Trophoblast cell (in vitro differentiated cells and primary cell): ENCODE data around the gene ZC3H13.

Source experiments
- DNase-seq, 2 donors: peaks; one replicate each; pipeline ENCODE4 v3.0.0-alpha.2; 2016
- H2AFZ ChIP-seq: 2 replicates; pipeline ENCODE4 v1.6.1; 2013; ENCODE audit warnings: low read length, moderate library complexity, mild to moderate bottlenecking; ENCODE audit not compliant: insufficient read depth, poor library complexity
- H2AK5ac ChIP-seq: 2 replicates; pipeline ENCODE4 v1.6.1; 2013; ENCODE audit warnings: mild to moderate bottlenecking, low read length
- H2BK120ac ChIP-seq: 2 replicates; pipeline ENCODE4 v1.6.1; 2013; ENCODE audit warnings: low read length, mild to moderate bottlenecking, moderate library complexity; ENCODE audit not compliant: insufficient read depth, poor library complexity
- H2BK12ac ChIP-seq: 2 replicates; pipeline ENCODE4 v1.6.1; 2013; ENCODE audit warnings: mild to moderate bottlenecking, low read length, moderate library complexity
- H2BK5ac ChIP-seq: 2 replicates; pipeline ENCODE4 v1.6.1; 2013; ENCODE audit warnings: low read length, low read depth, moderate library complexity, mild to moderate bottlenecking; ENCODE audit not compliant: poor library complexity
- H3K14ac ChIP-seq: 2 replicates; pipeline ENCODE4 v1.6.1; 2013; ENCODE audit warnings: mild to moderate bottlenecking, low read length
- H3K18ac ChIP-seq: 2 replicates; pipeline ENCODE4 v1.6.1; 2013; ENCODE audit warnings: mild to moderate bottlenecking, low read length
- H3K23ac ChIP-seq: 2 replicates; pipeline ENCODE4 v1.6.1; 2013; ENCODE audit warnings: low read length
- H3K27ac ChIP-seq: 2 replicates; pipeline ENCODE4 v1.5.1; 2013; ENCODE audit warnings: low read depth, mild to moderate bottlenecking, inconsistent platforms, low read length, moderate library complexity
- H3K27me3 ChIP-seq: 2 replicates; pipeline ENCODE4 v1.6.1; 2013; ENCODE audit warnings: inconsistent platforms, mild to moderate bottlenecking, low read length, moderate library complexity; ENCODE audit not compliant: insufficient read depth
- H3K36me3 ChIP-seq, 2 experiments: 1 replicate in 1 of 2; 2 replicates in 1 of 2; pipeline ENCODE4 v1.6.1; 2013; ENCODE audit warnings: low read length in 2 of 2, mild to moderate bottlenecking in 2 of 2, moderate library complexity in 1 of 2; ENCODE audit not compliant: insufficient read depth in 2 of 2, control insufficient read depth in 1 of 2
- H3K4ac ChIP-seq: 2 replicates; pipeline ENCODE4 v1.6.1; 2013; ENCODE audit warnings: low read depth, mild to moderate bottlenecking, low read length, moderate library complexity
- H3K4me1 ChIP-seq, 2 experiments: 1 replicate in 1 of 2; 2 replicates in 1 of 2; pipeline ENCODE4 v1.6.1; 2013; ENCODE audit warnings: low read length in 2 of 2, mild to moderate bottlenecking in 2 of 2, moderate library complexity in 1 of 2; ENCODE audit not compliant: insufficient read depth in 2 of 2, control insufficient read depth in 1 of 2
- H3K4me2 ChIP-seq: 2 replicates; pipeline ENCODE4 v1.6.1; 2013; ENCODE audit warnings: inconsistent platforms, mild to moderate bottlenecking, low read length, moderate library complexity
- H3K4me3 ChIP-seq: 2 replicates; pipeline ENCODE4 v1.5.1; 2013; ENCODE audit warnings: mild to moderate bottlenecking, low read depth, low read length, inconsistent platforms
- H3K79me1 ChIP-seq: one replicate; pipeline ENCODE4 v1.6.1; 2013; ENCODE audit warnings: low read length
- H3K79me2 ChIP-seq: 2 replicates; pipeline ENCODE4 v1.6.1; 2013; ENCODE audit warnings: low read length, mild to moderate bottlenecking; ENCODE audit not compliant: control insufficient read depth, insufficient read depth, poor library complexity
- H3K9ac ChIP-seq: 2 replicates; pipeline ENCODE4 v1.6.1; 2013; ENCODE audit warnings: mild to moderate bottlenecking, low read length
- H3K9me3 ChIP-seq: 2 replicates; pipeline ENCODE4 v1.6.1; 2013; ENCODE audit warnings: low read depth, mild to moderate bottlenecking, control low read depth, inconsistent platforms, low read length; ENCODE audit not compliant: insufficient read depth
- H4K12ac ChIP-seq: 2 replicates; pipeline ENCODE4 v1.6.1; 2013; ENCODE audit warnings: low read depth, mild to moderate bottlenecking, low read length, moderate library complexity
- H4K8ac ChIP-seq: 2 replicates; pipeline ENCODE4 v1.6.1; 2013; ENCODE audit warnings: low read depth, mild to moderate bottlenecking, low read length, moderate library complexity
- H4K91ac ChIP-seq: one replicate; pipeline ENCODE4 v1.6.1; 2013; ENCODE audit warnings: low read depth, mild to moderate bottlenecking, low read length, moderate library complexity
- WGBS: extraction: QIAGEN DNeasy Blood & Tissue Kit; methylation state at CpG from one replicate; pipeline ENCODE4 v1.1.7; 2013; ENCODE audit warnings: missing lambda C conversion rate; ENCODE audit not compliant: insufficient read length, insufficient coverage; ENCODE audit errors: extremely low coverage; 5-methylcytosine and 5-hydroxymethylcytosine counted together

The ZC3H13 gene

DNA sequence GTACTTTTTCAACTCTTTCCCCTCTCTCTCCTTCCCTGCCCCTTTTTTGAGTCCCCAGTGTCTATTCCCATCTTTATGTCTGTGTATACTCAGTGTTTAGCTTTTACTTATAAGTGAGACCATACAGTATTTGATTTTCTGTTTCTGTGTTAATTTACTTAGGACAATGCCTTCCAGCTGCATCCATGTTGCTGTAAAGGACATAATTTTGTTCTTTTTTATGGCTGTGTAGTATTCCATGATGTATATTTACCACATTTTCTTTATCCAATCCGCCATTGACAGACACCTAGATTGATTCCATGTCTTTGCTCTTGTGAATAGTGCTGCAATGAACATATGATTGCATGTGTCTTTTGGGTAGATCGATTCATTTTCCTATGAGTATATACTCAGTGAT lies 10.7 kb upstream of the ZC3H13 start:
- H2AFZ ChIP-seq: no peak overlapping the region
- H3K4me2 ChIP-seq: no peak overlapping the region
- no peak overlapping the region for H3K9ac ChIP-seq
- no peak overlapping the region for H3K27ac ChIP-seq
- H3K36me3 ChIP-seq: no peaks in the 10 kb centered on the region
- no peaks in the 10 kb centered on the region for H3K4me1 ChIP-seq
- no peak for DNase-seq
- H2AK5ac ChIP-seq: no peak overlapping the region
- H3K4me3 ChIP-seq: no peak overlapping the region
- no peak overlapping the region for H3K18ac ChIP-seq
- H2BK5ac ChIP-seq: no peak overlapping the region
- H2BK12ac ChIP-seq: no peak overlapping the region
- H3K14ac ChIP-seq: no peak overlapping the region
- no peak overlapping the region for H3K4ac ChIP-seq
- H2BK120ac ChIP-seq: no peak overlapping the region
- no peak overlapping the region for H4K91ac ChIP-seq
- no peaks in the 10 kb centered on the region for H3K27me3 ChIP-seq
- no peak overlapping the region for H3K23ac ChIP-seq
- no CpG with 5 or more reads among the region's 2 CpGs for WGBS
- H3K9me3 ChIP-seq: no peaks in the 10 kb centered on the region
- H3K79me2 ChIP-seq: no peaks in the 10 kb centered on the region
- H4K12ac ChIP-seq: no peak overlapping the region
- H3K79me1 ChIP-seq: no peaks in the 10 kb centered on the region
- H4K8ac ChIP-seq: no peak overlapping the region

DNA sequence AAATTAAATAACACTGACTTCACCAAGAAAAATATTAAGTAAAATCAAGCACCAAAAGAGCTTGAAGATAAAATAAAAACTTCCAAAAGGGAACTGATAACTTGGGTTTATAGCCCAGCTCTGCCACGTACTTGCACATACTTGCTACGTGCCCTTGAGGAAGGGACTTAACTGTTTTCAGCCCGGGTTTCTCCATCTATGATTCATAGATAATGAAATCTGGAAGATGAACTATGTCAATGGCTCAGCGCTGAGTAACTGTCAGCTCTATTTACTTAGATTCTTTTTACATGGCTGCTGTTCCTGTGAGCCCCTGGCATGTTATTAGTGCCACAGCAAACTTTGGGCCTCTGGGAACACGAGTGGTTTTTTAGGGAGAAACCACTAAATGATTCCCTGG lies 9.6 kb upstream of the ZC3H13 start:
- Histone ChIP-seq H3K36me3 (no peaks in the 10 kb centered on the region), H3K4me2 (no peak overlapping the region), H2AK5ac (no peak overlapping the region), H3K23ac (no peak overlapping the region), H3K9ac (no peak overlapping the region), H3K79me2 (no peaks in the 10 kb centered on the region), H3K4ac (no peak overlapping the region), H3K18ac (no peak overlapping the region), H3K27me3 (no peaks in the 10 kb centered on the region), H3K79me1 (no peaks in the 10 kb centered on the region), H3K4me1 (no peaks in the 10 kb centered on the region), H4K91ac (no peak overlapping the region), H4K12ac (no peak overlapping the region), H2BK12ac (no peak overlapping the region), H3K27ac (no peak overlapping the region), H2BK5ac (no peak overlapping the region), H3K14ac (no peak overlapping the region), H4K8ac (no peak overlapping the region), H3K4me3 (no peak overlapping the region), H2AFZ (no peak overlapping the region), H2BK120ac (no peak overlapping the region), H3K9me3 (no peaks in the 10 kb centered on the region)
- no CpG with 5 or more reads among the region's 5 CpGs for WGBS
- peak in 1 of 2 donors; percentile 34 for DNase-seq

DNA sequence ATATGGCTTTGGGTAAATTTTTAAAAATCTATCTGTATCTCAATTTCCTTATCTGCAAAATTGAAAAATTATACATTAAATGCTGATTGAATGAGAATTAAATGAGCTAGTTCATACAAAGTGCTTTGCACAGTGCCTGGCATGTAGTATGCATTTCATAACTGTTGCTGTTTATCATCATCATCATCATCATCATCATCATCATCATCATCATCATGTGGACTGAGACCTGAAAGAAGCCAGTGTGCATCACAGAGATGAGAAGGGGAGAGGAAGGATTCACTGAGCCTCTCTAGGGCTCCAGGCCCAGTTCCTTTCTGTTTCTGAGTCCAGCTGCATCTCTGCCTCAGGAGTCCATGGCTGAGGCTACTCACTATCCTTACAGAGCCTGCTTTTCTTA lies 6.9 kb upstream of the ZC3H13 start:
- Histone ChIP-seq H3K4me1 (no peaks in the 10 kb centered on the region), H3K18ac (no peak overlapping the region), H2BK12ac (no peak overlapping the region), H3K4me2 (no peak overlapping the region), H3K14ac (no peak overlapping the region), H3K27me3 (no peaks in the 10 kb centered on the region), H3K4me3 (no peak overlapping the region), H4K12ac (no peak overlapping the region), H3K27ac (no peak overlapping the region), H3K79me2 (no peaks in the 10 kb centered on the region), H2BK120ac (no peak overlapping the region), H3K4ac (no peak overlapping the region), H2AFZ (no peak overlapping the region), H3K79me1 (no peaks in the 10 kb centered on the region), H3K9ac (no peak overlapping the region), H2AK5ac (no peak overlapping the region), H3K36me3 (no peaks in the 10 kb centered on the region), H2BK5ac (no peak overlapping the region), H3K23ac (no peak overlapping the region), H4K91ac (no peak overlapping the region), H3K9me3 (no peaks in the 10 kb centered on the region), H4K8ac (no peak overlapping the region)
- no peak for DNase-seq

DNA sequence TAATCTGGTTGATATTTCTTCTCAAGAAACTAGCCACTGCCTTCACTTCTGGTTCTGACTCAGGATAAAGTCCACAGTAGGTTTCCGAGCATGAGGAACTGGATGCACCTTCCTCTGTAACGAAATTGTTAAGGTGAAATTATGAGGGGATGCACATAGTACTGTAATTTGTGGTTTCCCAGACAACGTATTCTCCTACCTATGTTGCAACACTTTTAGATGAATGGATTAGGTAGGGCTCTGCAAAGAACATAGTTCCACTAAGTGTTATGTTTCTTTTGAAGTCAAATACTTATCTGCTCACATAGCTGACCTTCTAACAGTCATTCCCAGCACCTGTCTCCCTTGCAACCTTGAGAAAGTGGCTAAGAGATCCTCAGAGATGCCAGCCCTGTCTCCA lies 5.7 kb upstream of the ZC3H13 start:
- no peak overlapping the region for H3K18ac ChIP-seq
- peak in 1 of 2 donors; percentile 37 for DNase-seq
- H2BK12ac ChIP-seq: no peak overlapping the region
- no peak overlapping the region for H3K4me3 ChIP-seq
- H3K4me2 ChIP-seq: no peak overlapping the region
- no peak overlapping the region for H3K27ac ChIP-seq
- WGBS: no CpG with 5 or more reads among the region's 3 CpGs
- no peaks in the 10 kb centered on the region for H3K79me1 ChIP-seq
- no peaks in the 10 kb centered on the region for H3K27me3 ChIP-seq
- no peak overlapping the region for H3K4ac ChIP-seq
- no peak overlapping the region for H4K12ac ChIP-seq
- H3K36me3 ChIP-seq: no peaks in the 10 kb centered on the region
- no peaks in the 10 kb centered on the region for H3K9me3 ChIP-seq
- H3K79me2 ChIP-seq: no peaks in the 10 kb centered on the region
- no peak overlapping the region for H2BK120ac ChIP-seq
- no peaks in the 10 kb centered on the region for H3K4me1 ChIP-seq
- H2AFZ ChIP-seq: no peak overlapping the region
- no peak overlapping the region for H3K14ac ChIP-seq
- no peak overlapping the region for H4K91ac ChIP-seq
- no peak overlapping the region for H3K23ac ChIP-seq
- H4K8ac ChIP-seq: no peak overlapping the region
- no peak overlapping the region for H3K9ac ChIP-seq
- H2BK5ac ChIP-seq: no peak overlapping the region
- no peak overlapping the region for H2AK5ac ChIP-seq
